NT2/D1 (cell line): Measurements from ENCODE around the gene SH3RF2.
"Not testable (repeated sequence)": the region's sequence is repeated elsewhere in the genome, so short reads cannot be mapped to it uniquely, and the experiment has no call there.

Experiments
- DNase-seq: peaks from one replicate; pipeline ENCODE4 v3.0.0-alpha.2; 2011; ENCODE audit warnings: low read depth, low spot score
- H3K27me3 ChIP-seq: 2 replicates; pipeline ENCODE4 v1.6.0; 2011; ENCODE audit warnings: mild to moderate bottlenecking; ENCODE audit not compliant: insufficient read length, insufficient read depth
- H3K36me3 ChIP-seq: 2 replicates; pipeline ENCODE4 v1.6.1; 2011; ENCODE audit warnings: mild to moderate bottlenecking, low read length, mixed read lengths; ENCODE audit not compliant: insufficient read depth, insufficient read length
- H3K4me1 ChIP-seq: 2 replicates; pipeline ENCODE4 v1.5.1; 2011; ENCODE audit not compliant: insufficient read depth, insufficient read length
- H3K4me3 ChIP-seq: 2 replicates; pipeline ENCODE4 v1.5.1; 2011; ENCODE audit warnings: low read depth; ENCODE audit not compliant: insufficient read length
- H3K9ac ChIP-seq: 2 replicates; pipeline ENCODE4 v1.6.0; 2011; ENCODE audit warnings: low read depth; ENCODE audit not compliant: insufficient read length
- H3K9me3 ChIP-seq: 2 replicates; pipeline ENCODE4 v1.5.1; 2011; ENCODE audit warnings: mild to moderate bottlenecking, low read length; ENCODE audit not compliant: insufficient read depth
- SUZ12 ChIP-seq: IDR thresholded peaks from 2 replicates; pipeline ENCODE4 v1.6.1; 2011; ENCODE audit not compliant: insufficient read length, insufficient read depth; ENCODE audit errors: extremely low read depth
- YY1 ChIP-seq: IDR thresholded peaks from 2 replicates; pipeline ENCODE4 v1.6.1; 2011; ENCODE audit not compliant: insufficient read length, insufficient read depth
- ZNF274 ChIP-seq: IDR thresholded peaks from 2 replicates; pipeline ENCODE4 v1.6.1; 2011; ENCODE audit warnings: mild to moderate bottlenecking, low read depth, low read length

Gene SH3RF2

GRCh38 chr5:145988993-145989392 lies 52.6 kb downstream of the SH3RF2 start:
- H3K9me3 ChIP-seq, result peaks cover 10% of the 10 kb centered on the region; the same call in 1 of the 2 replicates

GRCh38 chr5:145989428-145989827 lies 53.0 kb downstream of the SH3RF2 start:
- Histone ChIP-seq H3K27me3 (no peaks in the 10 kb centered on the region), H3K9ac (no peak overlapping the region), H3K4me3 (no peak overlapping the region), H3K36me3 (no peaks in the 10 kb centered on the region), H3K9me3 (peaks cover 12% of the 10 kb centered on the region; the same call in 1 of the 2 replicates), H3K4me1 (no peaks in the 10 kb centered on the region)
- DNase-seq, result no peak
- TF ChIP-seq SUZ12 (no peak), ZNF274 (no peak), YY1 (no peak)

More at GRCh38 chr5:145988993-145989392, 52.6 kb downstream of the SH3RF2 start:
- Histone ChIP-seq H3K36me3 (no peaks in the 10 kb centered on the region), H3K27me3 (no peaks in the 10 kb centered on the region), H3K4me1 (no peaks in the 10 kb centered on the region), H3K4me3 (no peak overlapping the region), H3K9ac (no peak overlapping the region)
- TF ChIP-seq YY1 (no peak), ZNF274 (no peak), SUZ12 (no peak)
- no peak for DNase-seq

DNA sequence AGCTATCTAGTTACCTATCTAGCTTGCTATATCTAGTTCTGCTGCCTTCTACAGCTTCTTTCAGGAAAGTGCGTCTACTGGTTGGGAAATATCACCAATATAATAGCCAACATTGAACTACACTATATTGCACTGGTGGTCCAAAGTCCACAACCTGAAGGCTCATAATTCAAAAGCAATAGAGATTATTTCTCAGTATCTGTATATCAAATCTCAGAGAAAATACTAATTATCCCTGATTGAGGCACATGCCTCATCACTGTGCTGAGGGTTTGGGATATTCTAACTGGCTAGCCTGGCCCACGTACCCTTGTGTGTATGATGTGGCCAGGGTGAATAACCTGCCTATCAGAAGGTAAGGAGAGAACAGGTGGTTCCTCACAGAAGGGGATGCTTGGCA lies 53.8 kb downstream of the SH3RF2 start:
- no peaks in the 10 kb centered on the region for H3K27me3 ChIP-seq
- H3K36me3 ChIP-seq, result no peaks in the 10 kb centered on the region
- DNase-seq, result no peak
- TF ChIP-seq YY1 (no peak), SUZ12 (no peak), ZNF274 (no peak)
- no peak overlapping the region for H3K9ac ChIP-seq
- no peaks in the 10 kb centered on the region for H3K4me1 ChIP-seq
- peaks cover 20% of the 10 kb centered on the region; the same call in 1 of the 2 replicates for H3K9me3 ChIP-seq
- H3K4me3 ChIP-seq, result no peak overlapping the region

DNA sequence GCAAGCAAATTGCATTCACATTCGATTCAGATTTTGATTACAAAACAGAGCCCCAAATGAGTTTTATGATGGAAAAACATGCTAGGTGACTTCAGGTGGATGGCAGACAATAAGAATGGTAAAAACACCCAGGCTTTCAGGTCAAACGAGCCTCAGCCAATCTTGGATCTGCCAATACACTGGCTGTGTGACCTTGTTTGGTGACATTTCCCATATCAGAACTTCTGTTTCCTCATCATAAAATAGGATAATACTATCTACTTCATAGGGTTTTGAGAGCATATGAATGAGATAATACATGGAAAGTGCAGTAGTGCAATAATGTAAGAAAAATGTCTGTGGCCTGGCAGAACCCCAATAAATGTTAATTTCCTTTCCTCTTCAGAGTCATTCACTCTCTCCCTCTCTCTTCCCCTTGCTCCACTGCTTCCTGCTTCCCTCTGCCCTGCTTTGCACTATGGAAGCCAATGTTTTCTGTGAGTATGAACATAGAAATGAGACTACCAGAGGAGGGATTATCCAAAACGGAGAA lies 54.7 kb downstream of the SH3RF2 start:
- Histone ChIP-seq H3K9me3 (peaks cover 22% of the 10 kb centered on the region; the same call in 1 of the 2 replicates), H3K27me3 (no peaks in the 10 kb centered on the region), H3K4me1 (no peaks in the 10 kb centered on the region), H3K4me3 (no peak overlapping the region), H3K36me3 (no peaks in the 10 kb centered on the region), H3K9ac (no peak overlapping the region)
- TF ChIP-seq SUZ12, result no peak
- no peak for TF ChIP-seq YY1
- TF ChIP-seq ZNF274, result no peak
- no peak for DNase-seq

GRCh38 chr5:145993538-145993937 lies 57.2 kb downstream of the SH3RF2 start:
- not testable (repeated sequence) for H3K9ac ChIP-seq, DNase-seq, H3K27me3 ChIP-seq, H3K36me3 ChIP-seq, H3K4me1 ChIP-seq, H3K4me3 ChIP-seq
- peaks cover 22% of the 10 kb centered on the region; the same call in 1 of the 2 replicates for H3K9me3 ChIP-seq

GRCh38 chr5:145996135-145996534 lies 59.8 kb downstream of the SH3RF2 start:
- no peak for DNase-seq
- peaks cover 22% of the 10 kb centered on the region; the same call in 1 of the 2 replicates for H3K9me3 ChIP-seq
- TF ChIP-seq SUZ12 (no peak), ZNF274 (no peak)
- no peaks in the 10 kb centered on the region for H3K4me1 ChIP-seq
- H3K36me3 ChIP-seq, result no peaks in the 10 kb centered on the region
- no peak overlapping the region for H3K4me3 ChIP-seq
- H3K9ac ChIP-seq, result no peak overlapping the region
- H3K27me3 ChIP-seq, result no peaks in the 10 kb centered on the region

GRCh38 chr5:145999208-145999607 lies 62.8 kb downstream of the SH3RF2 start:
- H3K4me1 ChIP-seq, result no peaks in the 10 kb centered on the region

More at GRCh38 chr5:145999208-145999607, 62.8 kb downstream of the SH3RF2 start:
- H3K9ac ChIP-seq, result no peak overlapping the region
- no peaks in the 10 kb centered on the region for H3K36me3 ChIP-seq
- H3K4me3 ChIP-seq, result no peak overlapping the region
- H3K9me3 ChIP-seq, result peaks cover 12% of the 10 kb centered on the region; the same call in 1 of the 2 replicates
- no peak for DNase-seq
- no peaks in the 10 kb centered on the region for H3K27me3 ChIP-seq
- TF ChIP-seq SUZ12, result no peak
- TF ChIP-seq YY1, result no peak
- no peak for TF ChIP-seq ZNF274
